ENCODE data around the gene STAB1.

DNA sequence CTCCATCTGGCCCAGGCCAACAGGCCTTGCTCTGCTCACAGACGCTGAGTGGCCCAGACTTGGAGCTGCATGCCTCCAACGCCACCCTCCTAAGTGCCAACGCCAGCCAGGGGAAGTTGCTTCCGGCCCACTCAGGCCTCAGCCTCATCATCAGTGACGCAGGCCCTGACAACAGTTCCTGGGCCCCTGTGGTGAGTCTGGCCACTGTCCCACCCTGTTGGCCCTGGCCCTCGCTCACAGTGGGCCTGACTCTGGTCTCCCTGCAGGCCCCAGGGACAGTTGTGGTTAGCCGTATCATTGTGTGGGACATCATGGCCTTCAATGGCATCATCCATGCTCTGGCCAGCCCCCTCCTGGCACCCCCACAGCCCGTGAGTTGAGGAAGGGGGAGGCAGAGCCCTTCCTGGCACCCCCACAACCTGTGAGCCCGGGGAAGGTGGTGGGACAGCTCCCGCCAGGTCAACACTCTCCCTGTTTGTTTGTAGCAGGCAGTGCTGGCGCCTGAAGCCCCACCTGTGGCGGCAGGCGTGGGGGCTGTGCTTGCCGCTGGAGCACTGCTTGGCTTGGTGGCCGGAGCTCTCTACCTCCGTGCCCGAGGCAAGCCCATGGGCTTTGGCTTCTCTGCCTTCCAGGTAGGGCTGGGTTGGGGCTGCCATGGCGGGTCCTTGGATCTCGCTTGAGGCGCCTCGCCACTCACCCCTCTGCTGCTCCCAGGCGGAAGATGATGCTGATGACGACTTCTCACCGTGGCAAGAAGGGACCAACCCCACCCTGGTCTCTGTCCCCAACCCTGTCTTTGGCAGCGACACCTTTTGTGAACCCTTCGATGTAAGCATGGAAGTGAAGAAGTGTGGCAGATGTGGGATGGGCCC lies 28.5 kb downstream of the STAB1 start:
- TF ChIP-seq, protein P1, sequence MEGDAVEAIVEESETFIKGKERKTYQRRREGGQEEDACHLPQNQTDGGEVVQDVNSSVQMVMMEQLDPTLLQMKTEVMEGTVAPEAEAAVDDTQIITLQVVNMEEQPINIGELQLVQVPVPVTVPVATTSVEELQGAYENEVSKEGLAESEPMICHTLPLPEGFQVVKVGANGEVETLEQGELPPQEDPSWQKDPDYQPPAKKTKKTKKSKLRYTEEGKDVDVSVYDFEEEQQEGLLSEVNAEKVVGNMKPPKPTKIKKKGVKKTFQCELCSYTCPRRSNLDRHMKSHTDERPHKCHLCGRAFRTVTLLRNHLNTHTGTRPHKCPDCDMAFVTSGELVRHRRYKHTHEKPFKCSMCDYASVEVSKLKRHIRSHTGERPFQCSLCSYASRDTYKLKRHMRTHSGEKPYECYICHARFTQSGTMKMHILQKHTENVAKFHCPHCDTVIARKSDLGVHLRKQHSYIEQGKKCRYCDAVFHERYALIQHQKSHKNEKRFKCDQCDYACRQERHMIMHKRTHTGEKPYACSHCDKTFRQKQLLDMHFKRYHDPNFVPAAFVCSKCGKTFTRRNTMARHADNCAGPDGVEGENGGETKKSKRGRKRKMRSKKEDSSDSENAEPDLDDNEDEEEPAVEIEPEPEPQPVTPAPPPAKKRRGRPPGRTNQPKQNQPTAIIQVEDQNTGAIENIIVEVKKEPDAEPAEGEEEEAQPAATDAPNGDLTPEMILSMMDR (conservative IDR thresholded peaks at IDR 0.05; ENCODE audit: low read length), result no peak
- no peak for TF ChIP-seq EZH2phosphoT487 (IDR thresholded peaks at IDR 0.05; ENCODE audit: borderline replicate concordance)

Data from Loucy (cell line).